NCI-H510A treated with DMSO at 0.1 percent for 48 hours (cell line): ENCODE measurements around the gene MTA3.
A peak's percentile ranks its signal among the peaks of the same experiment; 100 is the strongest.

Experiments
- DNase-seq: peaks from one replicate; lab custom pipeline; 2025; lab: John Stamatoyannopoulos, UW

MTA3 gene

GRCh38 chr2:42733852-42734251 lies 165.4 kb downstream of the MTA3 start:
- DNase-seq, result no peak

- no peak for DNase-seq
Observed at GRCh38 chr2:42736598-42737322, 168.3 kb downstream of the MTA3 start.

- no peak for DNase-seq
Observed at GRCh38 chr2:42741140-42741539, 172.7 kb downstream of the MTA3 start.

- no peak for DNase-seq
Observed at GRCh38 chr2:42742740-42743658, 174.6 kb downstream of the MTA3 start.

- no peak for DNase-seq
Observed at GRCh38 chr2:42743659-42743990, 175.2 kb downstream of the MTA3 start.

GRCh38 chr2:42744545-42745082 lies 176.2 kb downstream of the MTA3 start:
- no peak for DNase-seq

- DNase-seq, result no peak
Observed at GRCh38 chr2:42747422-42747821, 179.0 kb downstream of the MTA3 start.

GRCh38 chr2:42748840-42749239 lies 180.4 kb downstream of the MTA3 start:
- DNase-seq, result no peak

GRCh38 chr2:42752314-42752713 lies 183.9 kb downstream of the MTA3 start:
- no peak for DNase-seq

- DNase-seq, result no peak
Observed at GRCh38 chr2:42752816-42753813, 184.7 kb downstream of the MTA3 start.

- peak; percentile 25 for DNase-seq
Observed at GRCh38 chr2:42754021-42754775, 185.8 kb downstream of the MTA3 start.

- DNase-seq, result no peak
Observed at GRCh38 chr2:42754776-42755140, 186.3 kb downstream of the MTA3 start.

GRCh38 chr2:42755191-42755880 lies 186.9 kb downstream of the MTA3 start:
- DNase-seq, result no peak

- DNase-seq, result no peak
Observed at GRCh38 chr2:42756150-42756775, 187.8 kb downstream of the MTA3 start.

- no peak for DNase-seq
Observed at GRCh38 chr2:42756966-42757513, 188.6 kb downstream of the MTA3 start.

- DNase-seq, result no peak
Observed at GRCh38 chr2:42757981-42758740, 189.7 kb downstream of the MTA3 start.

GRCh38 chr2:42758751-42759150 lies 190.3 kb downstream of the MTA3 start:
- no peak for DNase-seq

- DNase-seq, result no peak
Observed at GRCh38 chr2:42761554-42761953, 193.1 kb downstream of the MTA3 start.

- no peak for DNase-seq
Observed at GRCh38 chr2:42762155-42762554, 193.7 kb downstream of the MTA3 start.
